Endometrial microvascular endothelial cells (primary cell): ENCODE results near the gene POLR3B. TPM values are rescaled to one million over a fixed set of nuclear protein-coding genes. Genes with fewer than 3 reads are reported as not detected.
"Not testable (repeated sequence)": the region's sequence is repeated elsewhere in the genome, so short reads cannot be mapped to it uniquely, and the experiment has no call there.

ENCODE experiments used
- in situ Hi-C: cut with HindIII; loops from 2 replicates; pipeline ENCODE4 v1.10.0; 2017; ENCODE audit warnings: low sequenced_read_pairs, low pct_unique_long_range_greater_than_20kb; ENCODE audit errors: inconsistent ontology term
- total RNA-seq: library from RNA; depleted of rRNA; stranded (reverse); fragments of >200 nt; gene quantifications from one replicate; pipeline ENCODE4 v1.2.3, GENCODE V29; 2015; ENCODE audit errors: inconsistent ontology term

The POLR3B gene
- total RNA-seq, 1 donor from 2014 or later, result 14.3 TPM

DNA sequence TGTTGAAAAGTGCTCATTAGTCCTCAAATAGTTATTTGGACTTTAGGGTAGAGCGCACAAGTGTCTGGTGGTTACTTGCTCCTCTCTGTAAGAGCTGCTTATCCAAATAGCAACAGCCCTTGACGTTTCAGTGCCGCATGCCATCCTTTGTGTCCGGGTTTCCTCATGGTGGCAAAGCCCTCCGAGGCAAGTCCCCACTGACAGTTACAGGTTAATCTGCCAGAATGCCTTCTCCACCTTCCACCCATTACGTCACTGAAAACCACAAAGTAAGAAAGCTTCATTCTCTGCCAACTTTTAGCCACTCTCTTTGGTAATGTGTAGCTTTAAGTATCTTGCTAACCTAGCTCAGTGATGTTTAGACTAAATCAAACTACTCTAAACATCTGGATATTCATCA is 78.6 kb downstream of the POLR3B start:
- in situ Hi-C loops, result no loop called here

DNA sequence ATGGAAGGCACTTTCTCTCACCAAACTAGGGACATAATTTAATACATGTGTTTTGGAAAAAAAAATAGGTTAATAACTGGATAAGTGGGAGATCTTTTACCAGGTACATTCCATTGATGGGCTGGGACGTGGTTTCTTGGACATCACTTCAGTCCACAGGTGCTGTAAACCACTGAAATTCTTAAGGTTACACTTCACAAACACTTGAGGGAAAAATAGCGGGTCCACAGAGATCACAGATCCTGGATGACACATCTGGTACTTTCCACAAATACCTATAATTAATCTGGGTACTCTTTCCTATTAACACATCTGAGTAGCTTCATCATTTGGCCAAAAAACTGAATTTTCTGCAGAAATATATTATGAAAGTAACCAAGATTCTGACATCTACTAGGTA is 85.0 kb downstream of the POLR3B start:
- in situ Hi-C loops, result no loop called here

- in situ Hi-C loops, result no loop called here
Measured at GRCh38 chr12:106445053-106445452, 87.5 kb downstream of the POLR3B start.

- in situ Hi-C loops, result no loop called here
Measured at GRCh38 chr12:106445959-106446358, 88.4 kb downstream of the POLR3B start.

GRCh38 chr12:106446419-106447092 is 89.0 kb downstream of the POLR3B start:
- in situ Hi-C loops, result no loop called here

- in situ Hi-C loops, result no loop called here
Measured at GRCh38 chr12:106452309-106452708, 94.8 kb downstream of the POLR3B start.

- in situ Hi-C loops, result no loop called here
Measured at GRCh38 chr12:106455111-106455510, 97.6 kb downstream of the POLR3B start.

- in situ Hi-C loops, result no loop called here
Measured at GRCh38 chr12:106459124-106459523, 101.6 kb downstream of the POLR3B start.

GRCh38 chr12:106459534-106459933 is 102.0 kb downstream of the POLR3B start:
- in situ Hi-C loops, result no loop called here

DNA sequence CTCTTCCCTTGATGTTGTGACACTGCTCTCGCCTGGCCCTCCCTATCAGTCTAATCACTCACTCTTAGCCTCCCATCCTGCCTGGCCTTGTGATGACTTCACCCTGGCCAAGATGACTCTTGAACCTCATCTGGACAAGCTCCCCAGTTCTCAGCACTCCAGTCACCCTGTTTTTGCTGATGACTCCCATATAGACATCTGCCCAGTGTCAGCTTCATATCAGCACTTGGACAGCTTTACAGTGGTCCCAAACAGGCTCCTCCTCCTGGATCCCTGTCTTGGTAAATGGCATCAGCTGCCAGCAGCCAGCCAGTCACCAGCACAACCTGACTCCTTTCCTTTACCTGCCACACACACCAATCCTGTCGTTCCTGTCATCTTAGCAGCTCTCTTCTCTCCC is 104.2 kb downstream of the POLR3B start:
- in situ Hi-C loops, result no loop called here

DNA sequence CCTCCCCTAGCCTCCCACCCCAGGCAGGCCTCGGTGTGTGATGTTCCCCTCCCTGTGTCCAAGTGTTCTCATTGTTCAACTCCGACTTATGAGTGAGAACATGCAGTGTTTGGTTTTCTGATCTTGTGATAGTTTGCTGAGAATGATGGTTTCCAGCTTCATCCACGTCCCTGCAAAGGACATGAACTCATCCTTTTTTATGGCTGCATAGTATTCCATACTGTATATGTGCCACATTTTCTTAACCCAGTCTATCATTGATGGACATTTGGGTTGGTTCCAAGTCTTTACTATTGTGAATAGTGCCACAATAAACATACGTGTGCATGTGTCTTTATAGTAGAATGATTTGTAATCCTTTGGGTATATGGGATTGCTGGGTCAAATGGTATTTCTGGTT is 108.1 kb downstream of the POLR3B start:
- in situ Hi-C loops, result not testable (repeated sequence)

DNA sequence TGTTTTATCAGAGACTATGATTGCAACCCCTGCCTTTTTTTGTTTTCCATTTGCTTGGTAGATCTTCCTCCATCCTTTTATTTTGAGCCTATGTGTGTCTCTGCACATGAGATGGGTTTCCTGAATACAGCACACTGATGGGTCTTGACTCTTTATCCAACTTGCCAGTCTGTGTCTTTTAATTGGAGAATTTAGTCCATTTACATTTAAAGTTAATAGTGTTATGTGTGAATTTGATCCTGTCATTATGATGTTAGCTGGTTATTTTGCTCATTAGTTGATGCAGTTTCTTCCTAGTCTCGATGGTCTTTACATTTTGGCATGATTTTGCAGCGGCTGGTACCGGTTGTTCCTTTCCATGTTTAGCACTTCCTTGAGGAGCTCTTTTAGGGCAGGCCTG is 118.1 kb downstream of the POLR3B start:
- in situ Hi-C loops, result not testable (repeated sequence)

- in situ Hi-C loops, result not testable (repeated sequence)
Measured at GRCh38 chr12:106477627-106478026, 120.1 kb downstream of the POLR3B start.

GRCh38 chr12:106480251-106480650 is 122.7 kb downstream of the POLR3B start:
- in situ Hi-C loops, result no loop called here

DNA sequence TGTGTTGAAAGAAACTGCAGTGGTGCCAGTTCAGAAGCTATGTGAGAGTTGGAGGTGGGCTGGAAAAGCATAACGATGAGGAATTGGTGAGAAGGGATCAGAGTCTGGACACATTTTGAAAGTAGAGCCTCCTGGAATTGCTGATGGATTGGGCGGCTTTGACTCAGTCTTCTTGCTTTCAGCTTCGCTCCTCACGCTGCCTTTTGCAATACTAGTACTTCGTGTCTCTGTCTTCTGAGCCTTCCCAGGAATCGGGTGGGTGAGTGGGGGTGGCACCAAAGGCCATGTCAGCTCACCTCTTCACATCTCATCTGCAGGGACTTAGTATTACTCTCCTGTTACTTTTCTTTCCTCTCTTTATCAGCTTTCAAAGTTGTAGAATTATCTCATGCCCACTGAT is 123.7 kb downstream of the POLR3B start:
- in situ Hi-C loops, result no loop called here

GRCh38 chr12:106487664-106488063 is 130.1 kb downstream of the POLR3B start:
- in situ Hi-C loops, result no loop called here

GRCh38 chr12:106488884-106489283 is 131.3 kb downstream of the POLR3B start:
- in situ Hi-C loops, result no loop called here

GRCh38 chr12:106490264-106490663 is 132.7 kb downstream of the POLR3B start:
- in situ Hi-C loops, result no loop called here

- in situ Hi-C loops, result no loop called here
Measured at GRCh38 chr12:106492857-106493256, 135.3 kb downstream of the POLR3B start.

DNA sequence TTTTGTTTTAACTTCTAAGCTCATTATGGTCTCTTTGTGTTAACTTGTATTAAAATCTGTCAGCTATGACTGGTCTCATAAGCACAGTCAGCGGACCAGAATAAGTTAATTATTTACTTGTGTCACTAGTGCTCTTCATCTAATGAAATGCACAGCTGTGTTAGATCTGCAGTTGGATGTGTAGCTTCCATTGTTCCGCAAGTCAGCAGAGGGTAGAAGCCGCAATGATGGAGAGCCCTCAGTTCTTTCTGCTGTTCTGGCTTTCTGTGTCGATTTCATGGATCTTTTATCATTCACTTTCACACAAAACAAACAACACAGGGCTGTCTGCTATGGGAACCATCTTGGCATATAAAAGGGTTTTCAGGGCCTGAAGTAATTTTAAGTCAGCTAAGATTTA is 136.0 kb downstream of the POLR3B start:
- in situ Hi-C loops, result no loop called here

DNA sequence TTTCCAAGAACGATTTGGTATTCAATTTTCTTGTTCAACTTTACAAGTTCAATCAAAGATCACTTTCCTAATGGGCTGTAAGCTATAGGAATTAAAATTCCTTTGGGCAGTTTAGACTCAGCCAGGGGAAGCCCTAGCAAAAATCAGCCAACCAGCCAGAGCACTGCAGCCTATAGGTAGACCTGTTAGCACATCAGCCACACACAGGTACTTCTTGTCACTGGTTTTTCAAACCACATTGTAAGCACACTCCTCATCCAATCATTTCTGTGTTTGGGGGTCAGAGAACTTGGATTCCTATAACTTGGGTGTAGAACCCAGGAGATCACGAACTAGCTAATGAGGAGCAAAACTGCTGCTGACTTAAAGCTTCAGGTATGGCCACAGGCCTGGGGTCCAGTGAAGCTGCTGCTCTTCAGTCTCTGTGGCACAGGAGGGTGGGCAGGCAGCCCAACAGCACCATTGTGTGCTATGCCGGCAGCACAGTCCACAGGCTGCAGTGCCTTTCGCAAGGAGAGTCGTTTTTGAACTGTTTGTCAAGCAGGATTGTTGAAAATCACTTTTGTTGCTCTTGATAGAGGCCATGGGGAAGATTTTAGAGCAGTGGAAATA is 137.9 kb downstream of the POLR3B start:
- in situ Hi-C loops, result no loop called here
